Measurements from ENCODE around the gene VPS51.
"Not testable (repeated sequence)": the region's sequence is repeated elsewhere in the genome, so short reads cannot be mapped to it uniquely, and the experiment has no call there.

Gene VPS51

GRCh38 chr11:65136515-65137096 is 40.6 kb downstream of the VPS51 start:
- DNase-seq: no peak

DNA sequence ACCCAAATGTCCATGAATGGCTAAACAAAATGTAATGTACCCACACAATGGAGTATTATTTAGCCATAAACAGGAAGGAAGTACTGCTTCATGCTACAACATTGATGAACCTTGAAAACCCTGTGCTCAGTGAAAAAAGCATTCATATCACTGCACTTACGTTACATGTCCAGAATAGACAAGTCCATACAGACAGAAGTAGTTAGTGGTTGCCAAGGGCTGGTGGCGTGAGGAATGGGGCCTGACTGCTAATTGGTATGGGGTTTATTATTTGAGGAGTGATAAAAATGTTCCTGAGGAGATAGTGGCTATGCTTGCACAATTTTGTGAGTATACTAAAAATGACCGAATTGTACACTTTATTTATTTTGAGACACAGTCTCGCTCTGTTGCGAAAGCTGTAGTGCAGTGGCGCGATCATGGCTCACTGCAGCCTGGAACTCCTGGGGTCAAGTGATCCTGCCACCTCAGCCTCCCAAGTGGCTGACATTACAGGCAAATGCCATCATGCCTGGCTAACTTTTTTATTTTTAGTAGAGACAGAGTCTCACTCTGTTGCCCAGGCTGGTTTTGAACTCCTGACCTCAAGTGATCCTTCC is 46.0 kb downstream of the VPS51 start:
- DNase-seq: no peak

DNA sequence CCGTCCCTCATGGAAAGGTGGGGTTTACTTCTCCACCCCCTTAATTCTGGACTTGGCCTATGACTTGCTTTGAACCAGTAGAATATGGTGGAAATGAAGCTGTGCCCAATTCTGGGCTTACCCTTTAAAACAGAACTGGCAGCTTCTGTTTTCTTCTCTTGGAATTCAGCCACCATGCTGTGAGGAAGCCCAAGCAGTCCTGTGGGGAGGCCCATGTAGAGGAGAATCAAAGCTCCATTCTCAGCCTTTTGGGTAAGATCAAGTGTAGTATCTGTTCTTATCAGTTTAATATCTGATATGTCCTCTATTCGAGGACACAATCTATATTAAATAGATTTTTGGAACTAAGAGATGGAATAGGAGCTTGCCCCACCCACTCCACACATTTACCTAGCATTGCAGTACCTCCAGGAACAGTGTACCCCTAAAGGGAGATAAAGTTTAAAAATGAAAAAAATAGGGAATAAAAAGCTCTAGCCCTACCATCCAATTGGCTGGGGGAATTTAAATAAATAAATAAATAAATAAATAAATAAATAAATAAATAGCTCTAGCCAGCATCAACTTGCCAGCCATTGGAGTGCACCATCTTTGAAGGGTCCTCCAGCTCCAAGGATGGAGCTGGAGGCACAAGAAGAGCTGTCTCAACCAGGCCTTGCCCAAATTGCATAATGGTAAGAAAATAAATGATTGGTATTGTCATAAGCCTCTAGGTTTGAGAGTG is 51.5 kb downstream of the VPS51 start:
- DNase-seq: no peak

- DNase-seq: no peak
Observed at GRCh38 chr11:65148657-65149056, 52.6 kb downstream of the VPS51 start.

GRCh38 chr11:65150131-65150508 is 54.1 kb downstream of the VPS51 start:
- not testable (repeated sequence) for DNase-seq

GRCh38 chr11:65150509-65151299 is 54.7 kb downstream of the VPS51 start:
- peak; percentile 84 for DNase-seq

GRCh38 chr11:65151331-65151899 is 55.4 kb downstream of the VPS51 start:
- no peak for DNase-seq

- DNase-seq: no peak
Observed at GRCh38 chr11:65152122-65152521, 56.1 kb downstream of the VPS51 start.

GRCh38 chr11:65156256-65156655 is 60.2 kb downstream of the VPS51 start:
- no peak for DNase-seq

- no peak for DNase-seq
Observed at GRCh38 chr11:65156926-65157325, 60.9 kb downstream of the VPS51 start.

DNA sequence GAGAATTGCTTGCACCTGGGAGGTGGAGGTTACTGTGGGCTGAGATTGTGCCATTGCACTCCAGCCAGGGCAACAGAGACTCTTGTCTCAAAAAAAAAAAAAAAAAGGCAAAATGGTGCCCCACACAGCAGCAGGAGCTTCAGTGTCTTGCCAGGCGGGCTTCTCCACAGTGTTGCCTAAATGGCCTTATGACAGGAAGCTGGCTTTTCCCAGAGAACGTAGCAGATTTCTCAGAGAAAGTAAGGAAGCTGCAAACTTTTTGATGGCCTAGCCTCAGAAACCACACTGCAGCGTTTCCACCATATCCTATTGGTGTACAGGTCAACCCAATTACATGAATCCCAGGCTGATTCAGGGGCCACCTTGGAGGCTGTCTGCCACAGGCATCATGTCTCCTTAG is 61.3 kb downstream of the VPS51 start:
- no peak for DNase-seq

DNA sequence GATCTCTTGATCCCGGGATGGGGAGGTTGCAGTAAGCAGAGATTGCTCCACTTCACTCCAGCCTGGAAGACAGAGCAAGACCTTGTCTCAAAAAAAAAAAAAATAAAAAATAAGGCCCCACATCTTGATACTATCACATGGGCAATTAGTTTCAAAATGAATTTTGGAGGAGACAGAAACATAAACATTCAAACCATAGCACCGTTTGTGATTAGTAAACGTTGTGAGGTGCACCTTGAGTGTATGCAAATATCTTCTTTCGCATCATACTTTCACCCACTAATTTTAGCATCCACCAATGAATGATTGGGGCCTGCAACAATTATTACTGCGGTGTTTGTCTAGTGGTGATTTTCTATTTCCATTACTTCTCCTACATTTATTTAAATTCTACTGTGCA is 63.0 kb downstream of the VPS51 start:
- DNase-seq: no peak

GRCh38 chr11:65160643-65161042 is 64.6 kb downstream of the VPS51 start:
- no peak for DNase-seq

All from T1000 (cell line).